Middle frontal gyrus (tissue), 1 donor: ENCODE results near the gene ITM2C.

Experiments used
- DNase-seq: peaks from one replicate; pipeline ENCODE4 v3.0.0-alpha.2; 2015; ENCODE audit warnings: low spot score; ENCODE audit errors: extremely low spot score

ITM2C gene

GRCh38 chr2:230864605-230865306 lies at the start of gene ITM2C:
TSS of gene ITM2C (plus strand) at chr2:230864942. CDS start at chr2:230865026, 84 bp downstream.
- DNase-seq, result no peak

- DNase-seq, result no peak
Observed at GRCh38 chr2:230815088-230815487, 49.7 kb upstream of the ITM2C start.

- DNase-seq, result no peak
Observed at GRCh38 chr2:230816735-230817134, 48.0 kb upstream of the ITM2C start.

GRCh38 chr2:230819433-230819832 lies 45.3 kb upstream of the ITM2C start:
- DNase-seq, result no peak

GRCh38 chr2:230821261-230821990 lies 43.3 kb upstream of the ITM2C start:
- no peak for DNase-seq

GRCh38 chr2:230821991-230822520 lies 42.7 kb upstream of the ITM2C start:
- no peak for DNase-seq

GRCh38 chr2:230823264-230823964 lies 41.3 kb upstream of the ITM2C start:
- no peak for DNase-seq

GRCh38 chr2:230824406-230824978 lies 40.2 kb upstream of the ITM2C start:
- DNase-seq, result peak; percentile 79

GRCh38 chr2:230825354-230825753 lies 39.4 kb upstream of the ITM2C start:
- DNase-seq, result no peak

- DNase-seq, result no peak
Observed at GRCh38 chr2:230827774-230828271, 36.9 kb upstream of the ITM2C start.

- no peak for DNase-seq
Observed at GRCh38 chr2:230828272-230828961, 36.3 kb upstream of the ITM2C start.

GRCh38 chr2:230829293-230829692 lies 35.4 kb upstream of the ITM2C start:
- no peak for DNase-seq

- no peak for DNase-seq
Observed at GRCh38 chr2:230829959-230830358, 34.8 kb upstream of the ITM2C start.

GRCh38 chr2:230830428-230830827 lies 34.3 kb upstream of the ITM2C start:
- DNase-seq, result no peak

- DNase-seq, result no peak
Observed at GRCh38 chr2:230840301-230840700, 24.4 kb upstream of the ITM2C start.

GRCh38 chr2:230842473-230842872 lies 22.3 kb upstream of the ITM2C start:
- no peak for DNase-seq

GRCh38 chr2:230843132-230843531 lies 21.6 kb upstream of the ITM2C start:
- DNase-seq, result no peak

- no peak for DNase-seq
Observed at GRCh38 chr2:230846360-230846759, 18.4 kb upstream of the ITM2C start.

- DNase-seq, result peak; percentile 71
Observed at GRCh38 chr2:230847883-230848388, 16.8 kb upstream of the ITM2C start.

GRCh38 chr2:230849633-230850357 lies 14.9 kb upstream of the ITM2C start:
- DNase-seq, result no peak
